CD4-positive, alpha-beta T cell (primary cell): ENCODE data around the gene LEKR1. TPM values are rescaled to one million over a fixed set of nuclear protein-coding genes. Genes with fewer than 3 reads are reported as not detected.

Experiments used
- ATAC-seq: fragments of 200-7000 bp; cut with Tn5 transposase; one replicate; pipeline ENCODE4 v1.10.0; 2022; ENCODE audit warnings: mild to moderate bottlenecking; ENCODE audit not compliant: poor library complexity
- CTCF ChIA-PET: fragments of 350-600 bp; sonication (Branson Sonifier 250); formaldehyde crosslinking; loops from one replicate; lab custom pipeline; 2021; ENCODE audit warnings: antibody characterized with exemption, inconsistent platforms; lab: Charles Lee
- POLR2A ChIA-PET: fragments of 350-600 bp; sonication (Branson Sonifier 250); formaldehyde crosslinking; loops from one replicate; lab custom pipeline; 2021; ENCODE audit warnings: antibody characterized with exemption, inconsistent platforms; lab: Charles Lee
- DNase-seq, 14 experiments: peaks; one replicate each; pipeline ENCODE4 v3.0.0-alpha.2; 2013 to 2020; ENCODE audit warnings: mixed read lengths in 2 of 14
- H3K27ac ChIP-seq, 2 donors: one replicate each; pipeline versions ENCODE4 v1.5.1 to v1.7.0; 2013; ENCODE audit warnings: low read length in 2 of 2, low read depth in 1 of 2, mild to moderate bottlenecking in 1 of 2
- H3K27me3 ChIP-seq, 2 experiments: 1 replicate in 1 of 2; 2 replicates in 1 of 2; pipeline versions ENCODE4 v1.6.1 to v1.7.0; 2013; ENCODE audit warnings: low read length in 2 of 2, control low read depth in 1 of 2, mild to moderate bottlenecking in 1 of 2, moderate library complexity in 1 of 2; ENCODE audit not compliant: insufficient read depth in 2 of 2, control insufficient read depth in 1 of 2
- H3K36me3 ChIP-seq: one replicate; pipeline ENCODE4 v1.6.1; 2013; ENCODE audit warnings: low read length, control low read depth; ENCODE audit not compliant: insufficient read depth
- H3K4me1 ChIP-seq: one replicate; pipeline ENCODE4 v1.6.1; 2013; ENCODE audit warnings: low read length, control low read depth; ENCODE audit not compliant: insufficient read depth
- H3K4me3 ChIP-seq: one replicate; pipeline ENCODE4 v1.5.1; 2013; ENCODE audit warnings: mild to moderate bottlenecking, low read length, moderate library complexity
- H3K9me3 ChIP-seq, 2 experiments: 1 replicate in 1 of 2; 2 replicates in 1 of 2; pipeline versions ENCODE4 v1.6.1 to v1.7.0; 2013; ENCODE audit warnings: low read length in 2 of 2, mild to moderate bottlenecking in 2 of 2, control low read depth in 1 of 2, moderate library complexity in 1 of 2; ENCODE audit not compliant: control insufficient read depth in 1 of 2, insufficient read depth in 1 of 2
- H3K27ac Mint-ChIP-seq: one replicate; pipeline ENCODE4 v1.8.0; 2020; ENCODE audit warnings: mixed read lengths
- H3K27me3 Mint-ChIP-seq: one replicate; pipeline ENCODE4 v1.8.0; 2021; ENCODE audit warnings: mixed read lengths
- H3K36me3 Mint-ChIP-seq: one replicate; pipeline ENCODE4 v1.8.0; 2021; ENCODE audit warnings: low read depth, mixed read lengths
- H3K4me1 Mint-ChIP-seq: one replicate; pipeline ENCODE4 v1.8.0; 2021; ENCODE audit warnings: low read depth, mixed read lengths
- H3K4me3 Mint-ChIP-seq: one replicate; pipeline ENCODE4 v1.8.0; 2020; ENCODE audit warnings: mild to moderate bottlenecking, mixed read lengths
- H3K9me3 Mint-ChIP-seq: one replicate; pipeline ENCODE4 v1.8.0; 2020; ENCODE audit warnings: mixed read lengths
- CTCF ChIP-seq: fragments of 200-600 bp; IDR thresholded peaks from one replicate; pipeline ENCODE4 v1.8.0; 2022; ENCODE audit warnings: antibody characterized with exemption, mild to moderate bottlenecking
- intact Hi-C, 2 experiments: fragments of 100-400 bp; cut with DNase I in 1 of 2; cut with micrococcal nuclease in 1 of 2; formaldehyde crosslinking; loops; one replicate each; pipeline versions ENCODE4 v1.15.1 to v1.9.0; 2023 to 2025; cut with DNase I, micrococcal nuclease
- total RNA-seq, 174 experiments: library from RNA in 2 of 174; stranded (reverse) in 2 of 174; gene quantifications; one replicate each; pipeline ENCODE4 v1.2.3 and lab custom pipeline; 2021 to 2026

Gene LEKR1
- total RNA-seq, 2 experiments from 2014 or later: 0.77 to 1.0 TPM

- ChIA-PET POLR2A (no interaction called here), CTCF (no interaction called here)
- Mint-ChIP-seq H3K4me1 (no peaks in the 10 kb centered on the region), H3K4me3 (no peak overlapping the region), H3K27ac (no peak overlapping the region), H3K9me3 (no peaks in the 10 kb centered on the region), H3K36me3 (no peaks in the 10 kb centered on the region), H3K27me3 (no peaks in the 10 kb centered on the region)
- ATAC-seq (no peak), DNase-seq (no peak)
- Histone ChIP-seq H3K4me1 (no peaks in the 10 kb centered on the region), H3K4me3 (no peak overlapping the region), H3K36me3 (no peaks in the 10 kb centered on the region), H3K27ac (no peak overlapping the region), H3K9me3 (no peaks in the 10 kb centered on the region), H3K27me3 (no peaks in the 10 kb centered on the region)
- no peak for TF ChIP-seq CTCF
- intact Hi-C loops: no loop called here
These were observed 73.8 kb downstream of the LEKR1 start for GRCh38 chr3:156899951-156900350.

- Mint-ChIP-seq H3K9me3 (no peaks in the 10 kb centered on the region), H3K4me3 (no peak overlapping the region), H3K27ac (no peak overlapping the region), H3K27me3 (no peaks in the 10 kb centered on the region), H3K36me3 (no peaks in the 10 kb centered on the region), H3K4me1 (no peaks in the 10 kb centered on the region)
- Histone ChIP-seq H3K9me3 (no peaks in the 10 kb centered on the region), H3K4me3 (no peak overlapping the region), H3K36me3 (no peaks in the 10 kb centered on the region), H3K27me3 (no peaks in the 10 kb centered on the region), H3K27ac (no peak overlapping the region), H3K4me1 (no peaks in the 10 kb centered on the region)
- intact Hi-C loops: no loop called here
- no peak for DNase-seq
- ATAC-seq: no peak
- ChIA-PET CTCF (no interaction called here), POLR2A (no interaction called here)
- no peak for TF ChIP-seq CTCF
These were observed 76.8 kb downstream of the LEKR1 start for GRCh38 chr3:156902916-156903315.

GRCh38 chr3:156906275-156906674 is 80.1 kb downstream of the LEKR1 start:
- DNase-seq (no peak), ATAC-seq (no peak)
- Mint-ChIP-seq H3K4me1 (no peaks in the 10 kb centered on the region), H3K4me3 (no peak overlapping the region), H3K36me3 (no peaks in the 10 kb centered on the region), H3K27me3 (no peaks in the 10 kb centered on the region), H3K27ac (no peak overlapping the region), H3K9me3 (no peaks in the 10 kb centered on the region)
- Histone ChIP-seq H3K27ac (no peak overlapping the region), H3K36me3 (no peaks in the 10 kb centered on the region), H3K9me3 (no peaks in the 10 kb centered on the region), H3K27me3 (no peaks in the 10 kb centered on the region), H3K4me3 (no peak overlapping the region), H3K4me1 (no peaks in the 10 kb centered on the region)
- CTCF ChIA-PET: no interaction called here
- TF ChIP-seq CTCF: no peak
- POLR2A ChIA-PET: no interaction called here
- intact Hi-C loops: no loop called here
